Muscle layer of colon (tissue), 2 donors: Measurements from ENCODE around the gene HOXA13.

Experiments
- H3K27ac ChIP-seq: one replicate; pipeline ENCODE4 v1.7.0; 2013; ENCODE audit warnings: low read depth, mild to moderate bottlenecking, low read length, moderate library complexity
- H3K27me3 ChIP-seq, 2 donors: one replicate each; pipeline ENCODE4 v1.7.0; 2013; ENCODE audit warnings: low read length in 2 of 2, mild to moderate bottlenecking in 2 of 2; ENCODE audit not compliant: insufficient read depth in 2 of 2, control insufficient read depth in 1 of 2
- H3K36me3 ChIP-seq: one replicate; pipeline ENCODE4 v1.7.0; 2013; ENCODE audit warnings: mild to moderate bottlenecking, low read length; ENCODE audit not compliant: insufficient read depth
- H3K4me1 ChIP-seq: one replicate; pipeline ENCODE4 v1.7.0; 2013; ENCODE audit warnings: mild to moderate bottlenecking, low read length; ENCODE audit not compliant: insufficient read depth
- H3K4me3 ChIP-seq, 2 donors: one replicate each; pipeline ENCODE4 v1.7.0; 2013; ENCODE audit warnings: low read length in 2 of 2, low read depth in 1 of 2, mild to moderate bottlenecking in 1 of 2, moderate library complexity in 1 of 2
- H3K9ac ChIP-seq: one replicate; pipeline ENCODE4 v1.7.0; 2013; ENCODE audit warnings: low read length
- H3K9me3 ChIP-seq: one replicate; pipeline ENCODE4 v1.7.0; 2013; ENCODE audit warnings: mild to moderate bottlenecking, low read length
- donor health status: abdominal sarcoma.
- donor health status: Adenocarcinoma of cecum.

HOXA13 gene

DNA sequence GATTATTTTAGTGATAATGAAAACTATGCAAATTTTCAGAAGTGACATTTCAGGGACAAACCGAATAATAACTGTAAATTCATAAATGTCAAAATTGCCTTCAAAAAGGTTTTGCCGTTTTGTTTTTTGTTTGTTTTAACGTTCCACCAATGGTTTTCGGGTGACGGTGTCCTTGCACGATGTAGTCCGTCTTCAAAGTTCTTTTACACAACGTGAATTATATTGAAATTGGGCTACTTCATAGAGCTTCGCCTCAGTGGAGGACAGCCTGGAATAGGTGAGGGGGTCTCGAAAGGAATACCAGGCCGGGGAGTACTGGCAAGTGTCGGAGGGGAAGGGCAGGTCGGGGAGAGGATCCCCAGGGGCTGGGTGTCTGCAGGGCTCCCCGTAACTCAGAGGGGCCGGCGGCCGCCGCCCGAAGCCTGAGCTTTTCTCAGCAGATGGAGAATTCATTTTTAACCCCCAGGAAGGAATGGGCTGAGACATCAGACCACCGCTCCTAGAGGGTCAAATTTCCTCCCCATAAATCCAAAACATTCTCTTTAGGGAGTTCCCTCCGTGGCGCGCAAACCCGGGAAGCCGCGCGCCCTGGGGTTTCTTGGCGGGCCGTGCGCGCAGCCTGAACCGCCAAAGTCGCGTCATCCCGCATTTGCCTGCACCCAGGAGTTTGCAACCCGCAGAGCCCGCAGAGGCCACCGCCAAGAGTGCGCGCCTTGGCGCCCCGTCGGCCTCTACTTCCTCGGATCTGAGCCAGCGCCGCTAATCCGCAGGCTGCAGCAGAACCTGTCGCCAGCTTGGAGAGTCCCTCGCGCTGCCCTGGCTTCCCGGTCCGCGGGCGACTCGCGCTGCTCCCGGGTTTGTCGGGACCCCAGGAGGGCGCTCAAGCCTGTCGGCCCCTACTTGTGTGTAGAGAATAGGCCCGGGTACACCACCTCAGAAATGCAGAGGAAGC lies 25.4 kb upstream of the HOXA13 start:
- H3K4me1 ChIP-seq: no peaks in the 10 kb centered on the region
- no peaks in the 10 kb centered on the region for H3K36me3 ChIP-seq
- peaks cover 47 to 64% of the 10 kb centered on the region in 2 donors for H3K27me3 ChIP-seq
- no peak overlapping the region for H3K27ac ChIP-seq
- H3K4me3 ChIP-seq: no peak overlapping the region
- H3K9ac ChIP-seq: no peak overlapping the region
- H3K9me3 ChIP-seq: no peaks in the 10 kb centered on the region

DNA sequence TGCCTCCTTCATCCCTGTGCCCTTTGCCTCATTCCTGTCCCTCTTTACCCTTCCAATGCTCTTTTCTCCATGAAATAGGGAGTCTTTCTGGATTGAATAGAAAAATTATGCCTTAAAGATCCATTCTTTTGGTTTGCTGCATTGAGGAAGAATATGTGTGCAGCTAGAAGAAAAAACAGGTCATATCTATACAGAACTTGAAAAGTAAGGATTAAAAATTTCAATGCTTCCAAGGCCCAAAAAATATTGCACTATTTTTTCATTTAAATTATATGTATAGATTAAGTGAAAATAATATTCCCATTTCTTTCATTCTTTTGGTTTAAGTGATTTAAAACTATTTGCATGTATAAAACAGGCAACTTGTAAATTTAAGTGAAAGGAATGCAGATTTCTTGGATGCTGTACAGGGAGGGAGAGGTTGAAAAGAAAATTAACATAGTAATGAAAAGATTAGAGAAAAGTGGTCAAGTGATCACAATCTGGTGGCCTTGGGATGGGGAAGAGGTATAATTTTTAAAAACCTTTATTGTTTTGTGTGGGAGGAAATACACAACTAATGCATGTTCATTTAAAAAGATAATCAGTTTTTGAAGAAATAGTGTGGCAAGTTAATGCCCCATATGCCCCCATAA lies 24.2 kb upstream of the HOXA13 start:
- Histone ChIP-seq H3K27me3 (peaks cover 47 to 76% of the 10 kb centered on the region in 2 donors), H3K36me3 (no peaks in the 10 kb centered on the region), H3K4me1 (no peaks in the 10 kb centered on the region), H3K4me3 (no peak overlapping the region), H3K9me3 (no peaks in the 10 kb centered on the region), H3K9ac (no peak overlapping the region), H3K27ac (no peak overlapping the region)

DNA sequence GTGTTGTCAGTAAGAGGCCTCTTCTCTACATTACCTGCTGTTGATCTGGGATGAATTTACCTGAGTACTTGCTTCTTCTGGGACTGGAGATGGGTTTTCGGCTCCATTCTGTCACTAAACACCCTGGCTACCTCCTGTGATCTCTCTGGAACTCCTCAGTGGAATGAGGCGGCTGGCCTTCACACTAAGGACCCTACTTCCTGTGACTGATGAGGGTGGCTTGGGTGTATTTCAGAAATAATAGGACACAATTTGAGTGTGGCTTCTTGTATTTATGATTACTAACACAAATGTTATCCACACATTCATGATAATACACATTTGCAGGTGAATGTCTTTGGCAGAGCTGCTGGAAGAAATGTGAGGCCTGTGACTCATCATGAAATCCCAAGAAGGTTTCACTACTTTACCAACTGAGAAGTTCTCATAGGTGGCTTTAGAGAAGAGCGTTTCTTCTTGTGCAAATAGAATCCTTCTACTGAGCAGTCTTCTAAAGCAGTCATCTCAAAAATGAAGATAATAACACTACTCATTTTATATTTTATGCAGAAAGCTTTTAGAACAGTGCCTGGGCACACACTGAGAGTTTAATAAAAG lies 21.4 kb upstream of the HOXA13 start:
- no peak overlapping the region for H3K4me3 ChIP-seq
- H3K4me1 ChIP-seq: no peaks in the 10 kb centered on the region
- H3K27ac ChIP-seq: no peak overlapping the region
- no peak overlapping the region for H3K9ac ChIP-seq
- no peaks in the 10 kb centered on the region for H3K36me3 ChIP-seq
- no peaks in the 10 kb centered on the region for H3K9me3 ChIP-seq
- H3K27me3 ChIP-seq: peaks cover 47 to 78% of the 10 kb centered on the region in 2 donors

DNA sequence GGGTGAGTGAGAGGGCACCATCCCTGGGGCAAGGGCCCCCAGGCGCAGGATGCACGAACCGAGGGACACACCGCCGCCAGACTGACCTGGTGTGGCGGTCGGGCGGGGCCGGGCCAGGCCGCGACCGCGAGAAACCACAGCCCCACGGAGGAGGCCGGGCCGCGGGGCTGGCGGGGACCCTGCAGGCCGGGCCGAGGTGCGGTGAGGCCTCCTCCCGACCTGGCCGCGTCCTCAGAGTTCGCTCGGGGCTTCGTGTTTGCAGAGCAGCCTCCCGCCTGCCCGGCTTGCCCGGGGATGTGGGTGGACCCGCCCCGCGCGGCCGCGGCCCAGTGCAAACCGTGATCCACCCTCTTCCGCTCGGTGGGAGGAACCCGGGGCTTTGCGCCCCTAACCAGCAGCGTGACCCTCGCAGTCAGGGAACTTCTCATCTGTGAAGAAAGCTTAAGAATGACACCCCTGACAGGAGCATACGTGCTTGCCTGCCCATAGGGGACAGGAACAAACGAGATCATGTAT lies 20.6 kb upstream of the HOXA13 start:
- Histone ChIP-seq H3K36me3 (no peaks in the 10 kb centered on the region), H3K27me3 (peaks cover 41 to 70% of the 10 kb centered on the region in 2 donors), H3K9me3 (no peaks in the 10 kb centered on the region), H3K27ac (no peak overlapping the region), H3K4me1 (no peaks in the 10 kb centered on the region), H3K9ac (no peak overlapping the region), H3K4me3 (no peak overlapping the region)

DNA sequence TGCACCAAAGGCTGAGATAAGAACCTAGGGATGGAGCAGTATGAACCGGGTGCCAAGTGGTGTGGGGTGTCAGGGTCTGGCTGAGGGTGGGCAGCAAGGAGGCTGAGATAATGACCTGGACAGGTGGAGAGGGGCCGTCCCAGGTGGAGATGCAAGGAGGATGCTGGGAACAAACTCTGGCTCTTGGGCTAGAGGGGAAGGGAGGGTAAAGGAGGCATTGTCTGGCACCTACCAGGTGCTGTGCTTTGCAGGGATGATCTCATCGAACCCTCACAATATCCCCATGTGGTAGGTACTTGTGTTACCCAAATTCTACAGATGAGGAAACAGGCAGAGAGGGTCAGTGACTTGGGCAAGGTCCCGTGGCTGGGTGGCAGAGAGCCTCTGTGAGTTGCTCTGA lies 19.9 kb upstream of the HOXA13 start:
- H3K36me3 ChIP-seq: no peaks in the 10 kb centered on the region
- no peak overlapping the region for H3K9ac ChIP-seq
- peaks cover 34 to 65% of the 10 kb centered on the region in 2 donors for H3K27me3 ChIP-seq
- H3K4me3 ChIP-seq: no peak overlapping the region
- no peaks in the 10 kb centered on the region for H3K4me1 ChIP-seq
- no peak overlapping the region for H3K27ac ChIP-seq
- no peaks in the 10 kb centered on the region for H3K9me3 ChIP-seq

DNA sequence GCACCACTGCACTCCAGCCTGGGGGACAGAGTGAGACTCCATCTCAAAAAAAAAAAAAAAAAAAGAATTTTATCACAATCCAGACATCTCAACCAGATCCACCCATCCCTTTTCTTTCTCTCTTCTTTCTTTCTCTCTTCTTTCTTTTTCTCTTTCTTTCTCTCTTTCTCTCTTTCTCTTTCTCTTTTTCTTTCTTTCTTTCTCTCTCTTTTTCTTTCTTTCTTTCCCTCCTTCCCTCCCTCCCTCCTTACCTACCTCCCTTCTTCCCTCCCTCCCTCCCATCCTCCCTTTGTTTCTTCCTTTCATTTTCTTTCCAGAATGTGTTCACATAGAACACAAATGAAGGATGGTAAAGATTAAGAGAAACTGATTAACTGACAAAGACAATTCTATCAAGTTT lies 18.1 kb upstream of the HOXA13 start:
- Histone ChIP-seq H3K9ac (no peak overlapping the region), H3K36me3 (no peaks in the 10 kb centered on the region), H3K27me3 (peaks cover 33 to 65% of the 10 kb centered on the region in 2 donors), H3K4me3 (no peak overlapping the region), H3K4me1 (peaks cover 5% of the 10 kb centered on the region), H3K9me3 (no peaks in the 10 kb centered on the region), H3K27ac (no peak overlapping the region)

DNA sequence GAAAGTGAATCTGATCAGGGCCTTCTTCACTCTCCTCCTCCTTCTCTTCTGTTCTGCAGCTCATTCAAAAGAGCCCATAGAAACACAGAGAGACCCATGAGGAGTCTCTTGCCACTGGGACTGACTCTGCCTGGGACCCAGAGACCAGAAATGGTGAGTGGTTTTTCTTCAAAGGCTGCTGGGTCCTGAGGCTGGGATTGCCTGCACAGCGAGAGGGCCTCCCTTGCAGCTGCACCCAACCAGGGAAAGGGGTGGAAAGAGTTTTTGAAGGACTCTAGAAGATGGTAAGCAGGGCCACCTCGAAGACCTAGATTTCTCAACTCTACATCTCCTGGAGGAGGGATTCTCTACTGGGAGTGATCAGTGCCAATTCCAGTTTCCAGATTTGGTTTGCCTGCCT lies 15.5 kb upstream of the HOXA13 start:
- no peaks in the 10 kb centered on the region for H3K36me3 ChIP-seq

DNA sequence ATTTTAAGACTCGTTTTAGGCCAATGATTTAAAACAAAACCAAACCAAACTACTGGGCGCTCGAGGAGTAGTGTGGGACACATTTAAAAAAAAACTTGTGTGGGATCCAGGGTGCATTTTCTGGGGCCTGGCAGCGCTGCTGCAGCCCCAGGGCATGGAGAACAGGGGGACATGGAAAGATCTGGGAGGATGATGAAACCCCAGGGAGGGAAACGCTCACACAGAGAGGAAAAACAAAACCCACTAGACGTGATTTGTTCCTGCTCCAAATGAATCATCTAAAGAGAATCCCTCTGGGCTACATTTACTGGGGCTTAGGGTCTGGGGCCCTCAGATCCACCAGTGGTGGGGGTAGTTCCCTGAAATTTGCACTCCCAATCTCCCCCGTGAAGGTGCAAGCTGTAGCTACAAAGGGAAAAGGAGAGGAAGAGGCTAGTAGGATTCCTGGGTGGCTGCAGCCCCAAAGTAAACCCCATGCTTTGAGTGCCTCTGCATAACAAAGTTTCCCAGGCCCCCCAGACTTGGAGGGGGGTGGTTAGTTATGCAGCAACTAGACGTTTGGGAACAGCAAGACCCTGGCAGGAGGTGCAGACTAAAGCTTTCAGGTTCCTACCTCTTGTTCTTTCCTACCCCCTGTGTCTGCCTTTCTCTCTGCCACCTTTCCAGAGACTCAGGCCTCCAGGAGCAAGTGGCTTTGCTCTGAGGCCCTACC lies 14.5 kb upstream of the HOXA13 start:
- peaks cover 16% of the 10 kb centered on the region for H3K4me1 ChIP-seq
- no peaks in the 10 kb centered on the region for H3K9me3 ChIP-seq
- no peak overlapping the region for H3K27ac ChIP-seq
- no peak overlapping the region for H3K9ac ChIP-seq
- H3K36me3 ChIP-seq: no peaks in the 10 kb centered on the region
- no peak overlapping the region for H3K4me3 ChIP-seq
- peaks cover 44 to 62% of the 10 kb centered on the region in 2 donors for H3K27me3 ChIP-seq

More for the DNA sequence above, 15.5 kb upstream of the HOXA13 start:
- Histone ChIP-seq H3K4me1 (peaks cover 16% of the 10 kb centered on the region), H3K27me3 (peaks cover 38 to 63% of the 10 kb centered on the region in 2 donors), H3K9me3 (no peaks in the 10 kb centered on the region), H3K4me3 (no peak overlapping the region), H3K27ac (no peak overlapping the region), H3K9ac (no peak overlapping the region)

DNA sequence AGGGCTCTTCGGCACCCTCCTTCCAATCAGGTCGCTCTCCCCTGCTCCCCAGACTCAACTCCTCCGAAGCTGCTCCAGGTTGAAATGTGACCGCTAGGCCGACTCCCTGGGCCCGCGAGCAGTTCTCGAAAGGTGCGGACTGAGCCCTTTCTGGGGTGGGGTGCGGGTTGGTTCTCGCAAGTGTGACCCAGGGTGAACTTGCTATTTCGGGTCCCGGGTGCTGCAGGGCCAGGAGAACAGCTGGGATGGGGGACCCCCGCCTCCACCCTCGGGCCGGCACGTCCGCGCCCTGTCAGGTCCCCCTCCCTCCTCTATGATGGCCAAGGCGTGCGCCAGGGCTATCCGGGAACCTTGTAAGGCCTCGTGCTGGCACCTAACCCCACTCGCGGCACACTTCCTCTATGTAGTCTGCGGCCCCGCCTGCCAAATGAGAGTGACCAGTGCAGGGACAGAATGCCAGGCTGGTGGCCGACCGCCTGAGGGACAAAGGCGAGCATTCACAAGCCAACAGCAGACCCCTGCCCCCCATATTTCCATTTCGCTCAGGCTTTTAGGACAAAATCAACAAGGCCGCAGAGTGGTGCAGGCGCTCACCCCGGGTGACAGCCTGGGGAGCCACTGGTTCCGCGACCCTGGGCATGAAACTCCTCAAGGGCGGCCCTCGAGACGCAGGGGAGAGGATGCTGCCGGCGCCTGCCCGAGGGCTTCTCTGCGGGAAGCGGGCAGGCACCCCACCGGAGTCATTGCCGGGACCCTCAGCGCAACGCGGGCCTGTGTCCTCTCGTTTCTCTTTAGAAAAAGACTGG lies 13.7 kb upstream of the HOXA13 start:
- Histone ChIP-seq H3K4me3 (no peak overlapping the region), H3K9ac (no peak overlapping the region), H3K27me3 (peaks cover 44 to 64% of the 10 kb centered on the region in 2 donors), H3K36me3 (no peaks in the 10 kb centered on the region), H3K9me3 (no peaks in the 10 kb centered on the region), H3K27ac (no peak overlapping the region), H3K4me1 (peaks cover 16% of the 10 kb centered on the region)
